GM19397 (cell line): ENCODE data around the gene OOSP4B.
"Not testable (repeated sequence)": the region's sequence is repeated elsewhere in the genome, so short reads cannot be mapped to it uniquely, and the experiment has no call there.

Source experiments
- ATAC-seq: cut with Tn5 transposase; IDR thresholded peaks from one replicate; pipeline ENCODE4 v1.9.1; 2021; ENCODE audit warnings: mild to moderate bottlenecking, moderate library complexity; ENCODE audit not compliant: unreplicated experiment

OOSP4B gene

DNA sequence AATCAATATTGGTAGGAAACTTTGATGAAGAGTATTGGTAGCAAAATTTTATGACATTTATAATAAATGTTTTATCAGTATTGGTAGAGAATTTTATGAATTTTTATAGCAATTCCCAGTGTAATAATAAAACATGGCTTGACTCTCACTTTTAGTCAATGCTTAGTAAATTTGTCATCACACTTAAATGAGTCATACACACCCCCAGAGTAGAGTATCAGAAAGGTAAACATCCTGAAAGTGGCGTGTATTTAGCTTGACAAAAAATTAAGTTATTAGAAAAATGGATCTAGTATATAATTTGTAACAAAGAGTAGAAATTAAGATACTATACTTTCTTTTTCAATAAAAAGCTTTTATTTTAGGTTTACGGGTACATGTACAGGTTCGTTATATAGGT, 42.1 kb downstream of the OOSP4B start:
- no peak for ATAC-seq

- no peak for ATAC-seq
Observed at GRCh38 chr11:60059521-60060240, 42.7 kb downstream of the OOSP4B start.

GRCh38 chr11:60064111-60064510, 47.1 kb downstream of the OOSP4B start:
- ATAC-seq, result no peak

GRCh38 chr11:60065801-60066200, 48.8 kb downstream of the OOSP4B start:
- ATAC-seq, result no peak

DNA sequence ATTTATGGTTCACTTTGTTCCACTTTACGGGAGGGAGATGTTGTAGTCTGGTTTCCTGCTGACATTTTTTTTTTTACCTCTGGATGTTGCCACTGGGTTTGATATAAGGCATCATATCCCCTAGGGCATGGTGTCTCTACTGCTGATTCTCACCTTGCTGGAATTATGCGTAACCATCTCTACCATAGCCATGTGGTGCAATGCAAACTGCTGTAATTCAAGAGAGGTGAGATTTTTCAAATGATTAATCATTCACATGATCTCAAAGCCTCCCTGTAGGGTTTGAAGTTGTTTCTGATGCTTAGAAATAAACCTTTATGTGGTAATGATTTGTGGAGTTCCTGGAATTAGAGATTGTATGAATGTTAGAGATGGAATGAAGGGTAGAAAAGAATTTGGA, 52.5 kb downstream of the OOSP4B start:
- ATAC-seq, result no peak

DNA sequence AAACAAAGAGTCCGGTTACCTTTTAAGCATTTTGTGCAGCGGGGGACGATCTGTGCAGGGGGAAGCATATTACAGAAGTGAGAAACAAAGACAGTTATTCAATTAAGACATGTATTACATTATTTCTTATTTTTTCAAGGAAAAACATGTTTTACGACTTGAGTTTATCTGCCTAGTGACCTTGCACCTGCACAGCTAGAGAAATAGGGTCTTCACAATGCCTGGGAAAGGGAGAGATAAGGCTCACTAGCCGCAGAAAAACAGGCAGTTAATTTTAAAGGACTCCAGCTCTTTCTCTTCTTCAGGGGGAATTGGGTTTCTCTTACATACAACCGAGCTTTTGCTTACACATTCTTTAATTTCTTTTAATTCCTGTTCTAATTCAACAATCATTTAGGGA, 54.7 kb downstream of the OOSP4B start:
- ATAC-seq, result not testable (repeated sequence)

GRCh38 chr11:60077216-60077817, 60.3 kb downstream of the OOSP4B start:
- ATAC-seq, result no peak

GRCh38 chr11:60077981-60078380, 61.0 kb downstream of the OOSP4B start:
- no peak for ATAC-seq

DNA sequence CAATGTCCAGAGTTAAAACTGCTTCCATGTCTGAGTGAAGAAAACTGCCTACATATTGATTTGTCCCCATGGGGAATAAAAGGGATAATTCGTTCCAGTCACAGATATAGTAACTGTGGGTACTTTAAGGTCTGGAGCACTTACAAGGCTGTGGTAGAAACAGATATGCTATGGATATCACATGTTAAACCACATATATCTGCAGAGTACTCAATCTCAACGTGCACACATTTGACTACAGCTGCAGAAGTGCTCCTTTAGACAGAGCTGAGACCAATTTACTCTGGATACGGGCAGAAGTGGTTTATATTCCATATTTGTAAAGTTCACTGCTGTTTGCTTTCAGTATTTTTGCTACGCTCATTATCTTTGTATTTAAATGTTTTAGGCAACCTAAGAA, 61.8 kb downstream of the OOSP4B start:
- no peak for ATAC-seq

GRCh38 chr11:60080535-60080934, 63.6 kb downstream of the OOSP4B start:
- ATAC-seq, result no peak
